ENCODE measurements around the gene GET4.
A peak's percentile ranks its signal among the peaks of the same experiment; 100 is the strongest.

Gene GET4, protein sequence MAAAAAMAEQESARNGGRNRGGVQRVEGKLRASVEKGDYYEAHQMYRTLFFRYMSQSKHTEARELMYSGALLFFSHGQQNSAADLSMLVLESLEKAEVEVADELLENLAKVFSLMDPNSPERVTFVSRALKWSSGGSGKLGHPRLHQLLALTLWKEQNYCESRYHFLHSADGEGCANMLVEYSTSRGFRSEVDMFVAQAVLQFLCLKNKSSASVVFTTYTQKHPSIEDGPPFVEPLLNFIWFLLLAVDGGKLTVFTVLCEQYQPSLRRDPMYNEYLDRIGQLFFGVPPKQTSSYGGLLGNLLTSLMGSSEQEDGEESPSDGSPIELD

DNA sequence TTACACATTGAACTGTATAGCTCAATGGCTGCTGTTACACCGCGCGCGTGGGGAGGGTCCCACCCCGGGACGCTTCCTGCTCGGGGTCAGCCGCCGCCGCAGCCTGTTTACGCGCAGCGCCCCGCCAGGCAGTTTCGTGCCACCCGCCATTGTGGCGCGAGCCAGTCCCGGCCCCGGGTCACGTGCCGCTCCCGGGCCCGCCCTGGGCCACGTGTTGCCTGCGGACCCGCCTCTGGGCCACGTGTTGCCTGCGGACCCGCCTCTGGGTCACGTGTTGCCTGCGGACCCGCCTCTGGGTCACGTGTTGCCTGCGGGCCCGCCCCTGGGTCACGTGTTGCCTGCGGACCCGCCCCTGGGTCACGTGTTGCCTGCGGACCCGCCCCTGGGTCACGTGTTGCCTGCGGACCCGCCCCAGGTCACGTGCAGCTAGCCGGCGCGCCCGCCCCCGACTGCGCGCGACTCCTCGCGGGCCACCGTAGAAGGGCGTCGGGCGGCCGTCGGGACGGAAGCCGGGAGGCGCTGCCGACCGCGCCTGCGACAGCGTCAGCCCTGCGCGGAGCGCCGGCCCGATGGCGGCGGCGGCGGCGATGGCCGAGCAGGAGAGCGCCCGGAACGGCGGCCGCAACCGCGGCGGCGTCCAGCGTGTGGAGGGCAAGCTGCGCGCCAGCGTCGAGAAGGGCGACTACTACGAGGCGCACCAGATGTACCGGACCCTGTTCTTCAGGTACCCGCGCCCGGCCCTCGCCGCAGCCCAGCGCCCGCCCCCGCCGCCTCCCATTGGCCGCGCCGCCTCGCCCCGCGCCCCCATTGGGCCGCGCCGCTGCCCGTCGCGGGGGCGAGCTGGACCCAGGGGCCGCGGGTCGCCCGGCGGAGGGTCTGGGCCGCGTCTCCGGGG, at the start of gene GET4:
GET4 (plus strand) TSS at position 478 of the 895 bp plus-strand sequence; CDS start at position 570, 92 bp downstream.
- DNase-seq = peak; percentile 90

DNA sequence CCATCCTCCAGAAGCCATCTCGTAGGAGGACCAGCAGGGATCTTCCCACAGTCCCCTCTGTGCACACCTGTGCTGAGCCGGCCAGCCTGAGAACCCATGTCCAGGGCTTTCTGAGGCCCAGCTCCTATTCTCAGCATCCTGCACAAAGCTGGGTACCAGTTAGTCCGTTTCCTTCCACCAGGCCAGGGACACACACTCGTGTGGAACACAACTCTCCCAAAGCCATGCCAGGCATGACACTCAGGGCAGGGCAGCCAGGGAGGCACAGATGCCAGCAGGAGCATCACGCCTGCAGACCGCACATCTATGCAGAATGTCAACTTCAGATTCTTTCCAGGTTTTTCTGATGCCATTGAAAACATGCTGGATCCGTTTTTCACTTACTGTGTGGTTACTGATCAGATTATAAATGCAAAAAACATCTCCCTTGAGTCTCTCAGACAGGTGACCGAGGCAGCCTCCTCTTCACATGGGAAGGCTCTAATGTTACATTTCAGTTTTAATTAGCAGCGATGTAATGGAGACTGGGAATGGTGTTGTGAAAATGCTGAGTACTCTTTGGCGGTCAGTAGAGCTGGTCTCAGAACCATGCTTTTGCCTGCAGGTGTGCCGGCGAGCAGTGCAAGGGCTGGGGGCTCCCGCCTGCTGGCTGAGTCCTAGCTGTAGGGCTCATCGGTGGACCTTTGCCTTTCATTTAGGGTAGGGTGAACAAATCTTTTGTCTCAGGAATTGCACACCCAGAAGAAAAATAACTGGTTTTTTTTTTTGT, 47.4 kb upstream of the GET4 start:
- no peak for DNase-seq

DNA sequence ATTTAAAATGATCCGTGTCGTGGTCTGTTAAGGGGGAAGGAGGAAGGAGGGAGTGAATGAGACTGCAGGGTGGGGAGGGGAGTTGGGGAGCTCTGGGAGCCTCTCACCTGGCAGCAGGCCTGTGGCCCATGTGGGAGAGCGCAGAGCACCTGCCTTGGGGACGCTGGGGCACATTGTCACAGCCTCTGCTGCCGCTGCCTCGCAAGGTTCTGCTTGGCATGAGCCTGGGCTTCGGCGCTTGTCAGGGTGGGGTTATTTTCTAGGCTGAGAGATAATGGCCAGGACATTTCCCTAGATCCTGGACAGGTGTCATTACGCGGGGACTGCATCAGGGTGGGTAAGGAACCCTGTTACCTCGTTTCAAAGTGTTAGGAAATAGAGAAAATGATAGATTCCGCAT, 46.3 kb upstream of the GET4 start:
- DNase-seq = no peak

DNA sequence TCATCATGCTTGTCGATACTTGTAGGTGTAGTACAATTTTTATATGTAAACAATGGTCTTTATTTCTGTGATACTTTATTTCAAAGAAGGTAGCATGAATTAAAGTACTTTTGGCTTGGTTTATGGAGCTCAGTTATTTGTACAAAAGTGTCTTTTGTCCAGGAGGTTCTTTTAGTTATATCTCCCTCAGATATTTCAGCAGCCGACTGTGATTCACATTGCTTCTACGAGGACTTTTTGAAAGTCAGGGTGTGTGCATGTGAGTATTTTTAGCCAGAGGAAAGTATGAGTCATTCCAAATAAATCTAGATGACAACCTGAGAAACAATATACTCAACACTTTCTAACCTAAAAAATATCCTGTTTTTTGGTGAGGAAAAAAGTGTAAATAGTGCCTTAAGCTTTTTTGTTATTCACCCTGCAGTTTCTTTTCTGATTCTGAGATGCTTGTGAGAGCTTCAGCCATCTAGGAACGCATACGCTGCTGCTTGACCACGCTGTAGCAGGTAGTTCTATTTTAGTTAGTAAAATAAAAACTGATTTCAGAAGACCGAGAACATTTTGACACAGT, 44.7 kb upstream of the GET4 start:
- no peak for DNase-seq

DNA sequence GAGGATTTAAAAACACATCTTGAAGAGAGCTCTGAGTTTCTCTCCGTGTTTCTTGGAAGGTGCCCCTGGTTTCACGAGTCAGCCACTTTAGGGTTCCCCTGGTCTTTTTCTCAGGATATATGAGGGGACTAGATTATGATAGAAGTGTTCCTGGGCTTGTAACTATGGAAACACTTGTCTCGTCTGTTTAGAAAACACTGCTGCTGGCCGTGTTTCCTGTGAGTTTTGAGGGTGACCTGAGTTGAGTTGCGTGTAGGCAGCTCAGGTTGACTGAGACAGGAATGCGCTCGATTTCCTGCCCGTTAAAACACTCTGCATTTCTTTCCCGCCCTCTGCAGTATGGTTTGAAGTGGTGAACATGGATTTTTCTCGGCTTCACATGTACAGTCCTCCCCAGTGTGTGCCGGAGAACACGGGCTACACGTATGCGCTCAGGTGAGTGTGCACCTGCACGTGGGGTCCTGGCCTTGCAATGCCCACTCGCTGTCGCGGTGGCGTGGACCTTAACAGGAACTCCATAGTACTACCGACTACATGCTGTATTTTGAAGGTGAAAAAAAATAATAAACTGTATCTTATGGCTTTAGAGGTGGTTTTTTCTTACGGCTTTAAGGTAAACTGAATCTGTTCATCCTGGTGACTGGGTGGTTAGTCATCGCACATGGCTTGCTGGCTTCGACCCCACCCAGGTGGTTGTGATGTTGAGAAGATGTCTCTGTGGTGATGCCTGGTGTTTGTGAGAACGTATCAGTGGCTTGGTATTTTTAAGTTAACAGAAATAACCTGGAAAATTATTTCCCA, 44.0 kb upstream of the GET4 start, which contains the start of gene SUN1:
SUN1 (plus strand) TSS at position 310 of the 801 bp plus-strand sequence; CDS start at position 359, 49 bp downstream.
- DNase-seq = no peak

DNA sequence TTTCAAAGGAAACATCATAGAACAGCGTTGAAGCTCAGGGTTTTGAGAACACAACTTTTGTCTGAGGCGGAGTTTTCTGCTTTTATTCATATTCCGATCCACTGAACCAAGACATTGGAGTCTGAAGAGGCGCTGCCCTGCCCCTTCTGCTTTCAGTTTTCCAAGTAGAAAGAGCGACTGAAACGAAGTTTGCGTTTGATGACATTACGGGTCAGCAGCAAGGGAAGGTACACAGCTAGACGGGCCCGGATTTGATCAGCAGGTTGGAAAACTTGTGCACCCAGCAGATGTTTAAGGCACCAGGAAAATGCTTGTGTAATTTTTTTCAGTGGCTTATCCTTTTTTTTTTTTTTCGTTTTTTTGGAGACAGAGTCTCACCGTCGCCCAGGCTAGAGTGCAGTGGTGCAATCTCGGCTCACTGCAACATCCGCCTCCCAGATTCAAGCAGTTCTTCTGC, 43.4 kb upstream of the GET4 start:
- DNase-seq = no peak

DNA sequence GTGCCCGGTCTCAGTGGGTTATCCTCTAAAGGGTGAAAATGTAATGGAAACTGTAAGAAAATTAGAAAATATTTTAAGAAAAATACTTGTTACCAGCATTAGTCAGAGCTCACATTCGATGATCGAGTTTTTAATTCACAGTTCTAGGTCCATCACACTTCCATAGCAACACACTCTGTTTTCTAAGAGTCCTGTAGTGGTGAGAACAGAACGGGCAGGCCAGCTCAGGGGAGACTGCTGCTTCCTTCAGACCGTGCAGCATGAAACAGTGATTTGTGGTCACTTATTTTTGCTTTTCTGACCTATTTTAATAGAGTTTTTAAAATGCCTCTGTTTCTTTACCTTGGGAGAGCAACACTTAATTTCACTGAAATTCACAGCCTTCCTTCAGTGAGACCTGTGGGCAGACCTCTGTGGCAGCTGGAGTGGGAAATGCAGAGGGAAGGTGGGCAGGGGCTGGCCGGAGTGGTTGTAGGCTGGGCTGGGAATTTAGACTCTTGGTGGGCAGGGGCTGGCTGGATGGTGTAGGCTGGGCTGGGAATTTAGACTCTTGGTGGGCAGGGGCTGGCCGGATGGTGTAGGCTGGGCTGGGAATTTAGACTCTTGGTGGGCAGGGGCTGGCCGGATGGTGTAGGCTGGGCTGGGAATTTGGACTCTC, 42.6 kb upstream of the GET4 start:
- DNase-seq = no peak

DNA sequence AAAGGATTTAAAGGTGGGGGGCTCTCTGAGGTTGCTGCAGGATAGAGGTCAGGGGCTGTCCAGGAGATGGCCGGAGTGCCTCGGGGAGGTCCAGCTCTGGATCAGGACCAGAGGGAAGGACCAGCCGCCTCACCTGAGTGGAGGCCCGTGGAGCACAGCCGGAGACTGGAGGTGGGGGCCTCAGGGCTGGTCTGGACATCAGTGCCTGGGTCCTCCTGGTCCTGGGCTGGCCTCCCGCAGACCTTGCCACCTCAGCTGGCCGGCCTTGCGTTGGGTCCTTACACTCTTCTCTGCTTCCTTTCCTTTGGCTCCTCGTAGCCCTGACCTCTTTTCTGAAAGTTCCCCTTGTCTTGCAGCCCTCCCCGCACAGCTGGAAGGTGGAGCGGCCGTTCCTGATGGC, 42.1 kb upstream of the GET4 start:
- no peak for DNase-seq

DNA sequence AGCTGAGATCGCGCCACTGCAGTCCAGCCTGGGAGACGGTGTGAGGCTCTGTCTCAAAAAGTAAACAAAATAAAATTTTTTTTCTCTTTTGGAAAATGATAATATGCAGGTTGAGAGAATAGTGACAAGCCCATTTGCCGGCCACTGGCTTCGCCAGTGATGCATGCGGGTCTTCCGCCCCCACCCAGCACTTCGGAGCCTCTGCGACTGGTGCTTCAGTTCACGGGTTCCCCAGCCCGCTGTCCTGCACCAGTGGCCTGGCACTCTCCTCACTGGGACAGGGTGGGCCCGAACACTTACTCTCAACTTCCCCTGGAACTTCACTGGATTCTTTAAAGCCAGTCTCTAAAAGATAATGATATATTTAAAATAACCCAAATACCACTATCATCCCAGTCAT, 41.3 kb upstream of the GET4 start:
- DNase-seq = no peak

DNA sequence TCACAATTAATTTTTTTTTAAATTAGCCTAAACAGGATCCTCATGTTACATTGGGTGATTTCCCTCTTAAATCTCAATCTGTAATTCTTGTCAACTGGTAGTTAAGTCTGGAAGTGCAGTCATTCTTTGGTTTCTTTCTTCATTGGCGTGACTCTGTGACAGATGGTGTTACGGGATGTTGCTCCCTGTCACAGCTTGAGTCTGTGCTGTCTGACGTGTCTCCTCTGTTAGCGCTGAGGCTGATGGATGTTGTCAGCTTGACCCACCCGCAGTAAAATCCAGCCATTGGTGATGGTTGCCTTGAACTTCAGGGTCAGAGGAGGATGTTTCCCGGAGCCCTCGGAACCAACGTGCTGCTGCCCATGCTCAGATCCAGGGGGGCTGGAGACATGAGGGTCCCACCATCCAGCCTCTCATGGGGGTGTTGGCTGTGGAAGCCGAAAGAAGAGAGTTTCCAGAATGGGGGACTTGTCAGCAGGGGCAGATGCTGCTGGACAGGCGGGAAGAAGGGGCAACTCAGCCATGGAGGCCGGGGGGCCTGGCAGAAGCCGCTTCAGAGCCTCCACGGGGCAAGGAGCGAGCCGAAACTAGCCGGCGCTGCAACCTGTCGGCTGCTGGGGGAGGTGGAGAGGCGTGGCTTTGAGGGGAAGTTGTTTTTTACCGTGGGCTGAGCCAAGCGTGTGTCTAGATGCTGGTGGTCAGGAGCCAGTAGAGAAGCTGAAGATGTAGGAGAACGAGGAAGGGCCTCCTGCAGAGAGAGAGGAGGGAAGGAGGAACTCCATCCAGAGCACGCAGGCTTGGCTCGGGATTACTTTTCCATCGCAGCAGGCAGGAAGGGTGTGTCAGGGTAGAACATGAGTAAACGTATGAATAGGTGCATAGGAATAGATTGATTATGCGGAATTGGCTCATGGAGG, 40.6 kb upstream of the GET4 start:
- no peak for DNase-seq

DNA sequence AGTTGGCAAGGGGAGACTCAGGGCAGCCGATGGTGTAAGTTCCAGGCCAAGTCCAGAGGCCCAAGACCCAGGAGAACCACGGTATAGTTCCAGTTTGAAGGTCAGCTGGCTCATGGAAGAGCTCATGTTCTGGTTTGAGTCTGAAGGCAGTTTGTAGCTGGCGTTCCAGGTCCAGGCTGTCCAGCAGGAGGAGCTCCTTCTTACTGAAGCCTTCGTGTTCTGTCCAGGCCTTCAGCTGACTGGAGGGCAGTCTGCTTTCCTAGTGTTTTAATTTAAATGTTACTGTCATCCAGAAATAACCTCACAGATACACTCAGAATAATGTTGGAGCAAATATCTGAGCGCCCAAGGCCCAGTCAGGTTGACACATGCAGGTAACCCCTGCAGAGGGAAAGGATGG, 39.9 kb upstream of the GET4 start:
- DNase-seq = no peak

DNA sequence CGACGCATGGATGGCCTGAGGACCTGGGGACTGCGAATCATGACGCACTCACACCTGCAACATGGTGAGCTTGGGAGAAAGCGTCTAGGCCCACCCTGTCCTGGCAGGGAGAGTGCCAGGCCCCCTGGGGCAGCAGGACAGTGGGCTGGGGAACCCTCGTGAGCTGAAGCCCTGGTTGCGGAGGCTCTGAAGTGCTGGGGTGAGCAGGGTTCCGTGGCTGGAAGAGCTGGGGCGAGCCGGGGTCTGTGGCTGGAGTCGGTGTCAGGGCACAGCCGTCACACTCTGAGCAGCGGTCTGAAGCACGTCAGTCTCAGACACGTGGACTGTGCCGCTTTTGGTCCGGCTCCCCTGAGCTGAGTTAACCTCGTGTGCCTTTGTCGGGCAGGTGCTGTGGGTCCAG, 39.4 kb upstream of the GET4 start:
- DNase-seq = no peak

DNA sequence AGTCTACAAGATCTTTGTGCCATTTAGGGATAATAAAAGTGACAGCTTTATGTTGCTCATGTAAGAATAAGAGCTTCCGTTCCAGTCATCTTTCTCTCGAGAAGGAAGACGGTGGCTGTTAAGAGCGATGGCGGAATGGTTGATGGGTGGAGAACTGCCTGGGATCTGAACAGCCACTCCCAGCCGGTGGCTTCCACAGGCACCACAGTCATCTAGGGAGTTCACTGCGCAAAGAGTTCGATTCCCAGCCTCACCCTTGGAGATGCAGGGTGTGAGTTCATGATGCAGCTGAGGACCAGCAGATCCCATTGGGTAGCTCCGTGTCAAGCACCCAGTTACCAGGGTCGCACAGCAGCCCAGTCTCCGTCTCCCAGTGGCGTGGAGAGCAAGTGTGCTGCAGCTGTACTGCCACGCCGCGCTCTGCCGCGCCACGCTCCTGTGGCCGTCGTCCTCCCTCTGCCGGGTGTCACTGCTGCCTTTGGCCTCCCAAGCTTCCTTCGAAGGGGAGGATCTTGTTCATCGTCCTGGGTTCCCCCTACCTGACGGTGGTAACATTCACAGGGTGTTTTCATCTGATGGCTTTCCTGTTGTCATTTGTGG, 36.3 kb upstream of the GET4 start:
- no peak for DNase-seq

DNA sequence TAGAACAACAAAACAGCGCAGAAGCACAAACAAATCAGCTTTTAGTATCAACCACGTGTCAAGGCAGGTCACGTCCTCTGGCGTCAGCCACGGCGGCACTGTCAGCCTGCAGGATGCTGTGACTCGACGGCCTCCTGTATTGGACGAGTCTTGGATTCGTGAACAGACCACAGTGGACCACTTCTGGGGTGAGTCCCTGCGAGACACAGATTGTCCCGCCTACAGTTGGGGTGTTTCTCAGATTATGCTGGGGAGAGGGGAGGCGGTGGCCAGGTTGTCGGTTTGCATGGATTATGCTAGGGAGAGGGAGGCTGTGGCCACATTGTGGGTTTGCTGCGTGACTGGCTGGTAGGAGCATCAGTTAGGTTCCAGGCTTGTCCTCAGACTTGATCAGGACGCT, 34.4 kb upstream of the GET4 start:
- DNase-seq = no peak

DNA sequence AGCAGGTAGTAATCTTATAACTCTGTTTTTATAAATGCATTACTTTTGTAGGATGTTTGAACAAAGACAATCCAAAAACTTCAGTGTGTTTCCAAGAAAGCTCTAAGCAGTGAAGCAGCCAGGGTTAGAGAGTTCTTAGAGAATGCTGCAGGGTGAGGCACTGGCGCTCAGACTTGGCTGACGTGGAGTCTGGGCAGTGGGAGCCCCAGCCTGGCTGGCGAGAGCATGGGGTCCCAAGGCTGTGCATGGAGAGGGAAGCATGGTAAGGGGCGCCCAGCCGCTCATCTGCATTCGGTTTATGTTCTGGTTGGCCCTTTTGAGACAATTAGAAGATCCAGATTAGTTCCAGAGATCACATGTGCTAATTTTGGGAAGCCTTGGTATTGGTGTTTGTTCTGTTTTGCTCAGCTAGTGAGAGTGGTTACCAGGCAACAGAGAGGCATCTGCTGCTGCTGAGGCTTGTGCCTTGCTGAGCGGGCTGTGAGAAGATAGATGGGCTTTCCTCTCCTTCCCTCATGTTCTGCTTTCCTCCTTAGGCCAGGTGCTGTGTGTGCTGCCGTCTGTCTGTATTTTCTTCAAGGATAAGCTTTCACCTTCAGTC, 33.8 kb upstream of the GET4 start:
- no peak for DNase-seq

DNA sequence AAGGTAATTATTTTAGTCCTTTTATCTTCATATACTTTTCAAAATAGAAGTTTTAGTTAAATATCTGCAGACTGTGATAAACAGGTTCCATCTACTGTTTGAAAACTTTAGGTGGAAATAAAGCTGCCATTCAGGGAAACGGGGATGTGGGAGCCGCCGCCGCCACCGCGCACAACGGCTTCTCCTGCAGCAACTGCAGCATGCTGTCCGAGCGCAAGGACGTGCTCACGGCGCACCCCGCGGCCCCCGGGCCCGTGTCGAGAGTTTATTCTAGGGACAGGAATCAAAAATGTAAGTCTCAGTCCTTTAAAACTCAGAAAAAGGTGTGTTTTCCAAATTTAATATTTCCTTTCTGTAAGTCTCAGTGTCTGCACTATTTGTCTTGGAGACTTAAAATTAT, 33.1 kb upstream of the GET4 start:
- DNase-seq = no peak

DNA sequence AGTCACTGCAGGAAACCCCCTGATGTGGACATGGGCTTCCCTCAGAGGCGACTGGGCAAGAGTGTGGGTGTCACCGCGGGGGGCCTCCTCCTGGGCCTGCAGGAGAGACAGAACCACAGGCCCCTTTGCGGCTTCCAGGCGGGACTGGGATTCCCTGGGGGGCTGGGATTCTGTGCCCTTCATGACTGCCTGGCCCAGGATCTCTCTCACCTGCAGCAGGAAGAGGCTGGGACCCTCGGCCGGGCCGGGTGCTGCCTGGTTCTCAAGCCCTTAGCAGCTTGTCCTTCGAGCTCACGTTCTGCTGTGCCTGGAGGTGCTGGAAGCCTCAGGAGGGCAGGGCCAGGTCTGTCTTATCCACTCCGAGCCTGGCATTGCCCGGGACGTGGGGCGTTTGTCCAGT, 32.3 kb upstream of the GET4 start:
- no peak for DNase-seq

DNA sequence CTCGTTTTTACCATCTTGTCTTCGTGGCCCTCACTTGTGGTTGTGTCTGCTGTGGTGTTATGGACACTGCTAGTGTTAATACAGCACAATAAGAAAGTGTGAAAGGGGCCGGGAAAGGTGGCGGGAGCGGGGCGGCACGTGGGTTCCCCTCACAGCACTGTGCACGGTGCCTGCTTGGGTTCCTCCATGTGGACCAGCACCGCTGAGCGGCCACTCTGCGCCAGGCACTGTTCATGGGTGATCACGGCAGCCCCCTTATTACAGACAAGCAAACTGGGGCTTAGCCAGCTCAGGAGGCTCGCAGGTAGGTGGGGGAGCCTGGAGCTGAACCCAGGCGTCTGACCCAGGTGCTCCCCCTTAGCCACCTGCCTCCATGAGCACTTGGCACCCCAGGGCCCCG, 31.8 kb upstream of the GET4 start:
- DNase-seq = no peak

DNA sequence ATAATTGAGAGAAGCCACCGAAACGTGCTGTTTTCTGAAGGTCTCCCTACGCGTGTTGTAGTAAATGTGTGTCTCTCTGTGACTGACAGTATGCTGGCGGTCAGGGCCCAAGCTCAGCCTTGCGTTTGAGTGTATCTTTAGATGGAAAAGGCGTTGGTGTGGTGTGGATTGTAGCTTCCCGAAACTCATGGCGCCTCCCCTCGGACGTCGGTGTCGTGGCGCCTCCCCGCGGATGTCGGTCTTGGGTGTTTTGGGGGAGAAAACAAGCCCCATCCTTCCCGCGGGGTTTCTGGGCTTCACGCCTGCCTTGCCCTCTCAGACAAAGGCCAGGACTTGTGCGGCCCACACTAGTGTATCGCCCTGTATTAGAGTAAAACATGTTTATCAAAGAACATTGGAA, 31.3 kb upstream of the GET4 start:
- no peak for DNase-seq

DNA sequence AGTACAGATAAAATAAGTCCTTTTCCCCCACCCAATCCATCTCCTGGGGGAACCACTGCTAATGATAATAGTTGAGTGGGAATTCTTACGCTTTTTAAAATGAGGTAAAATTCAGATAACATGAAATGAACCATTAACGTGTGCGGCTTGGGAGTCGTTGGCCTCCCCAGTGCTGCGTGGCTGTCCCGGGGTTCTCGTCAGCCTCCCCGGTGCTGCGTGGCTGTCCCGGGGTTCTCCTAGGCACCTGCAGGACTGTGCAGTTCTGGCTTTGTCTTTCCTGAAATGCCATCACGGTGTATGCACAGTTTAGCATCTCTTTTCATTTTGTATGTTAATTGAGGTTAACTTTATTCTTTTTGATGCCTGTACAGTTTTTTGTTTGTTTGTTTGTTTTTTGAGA, 30.6 kb upstream of the GET4 start:
- DNase-seq = no peak
